HG03159 (cell line): ENCODE measurements around the gene MTMR3.

Source experiments
- ATAC-seq: cut with Tn5 transposase; IDR thresholded peaks from one replicate; pipeline ENCODE4 v1.9.1; 2021; ENCODE audit warnings: mild to moderate bottlenecking, moderate library complexity; ENCODE audit not compliant: unreplicated experiment

The MTMR3 gene

GRCh38 chr22:30079952-30080533, 197.1 kb downstream of the MTMR3 start, which contains the start of gene HORMAD2:
HORMAD2 (plus strand) TSS chr22:30080464; CDS start chr22:30093953, 13,489 bp downstream.
- no peak for ATAC-seq
